Measurements from ENCODE around the gene LCNL1.

The LCNL1 gene

DNA sequence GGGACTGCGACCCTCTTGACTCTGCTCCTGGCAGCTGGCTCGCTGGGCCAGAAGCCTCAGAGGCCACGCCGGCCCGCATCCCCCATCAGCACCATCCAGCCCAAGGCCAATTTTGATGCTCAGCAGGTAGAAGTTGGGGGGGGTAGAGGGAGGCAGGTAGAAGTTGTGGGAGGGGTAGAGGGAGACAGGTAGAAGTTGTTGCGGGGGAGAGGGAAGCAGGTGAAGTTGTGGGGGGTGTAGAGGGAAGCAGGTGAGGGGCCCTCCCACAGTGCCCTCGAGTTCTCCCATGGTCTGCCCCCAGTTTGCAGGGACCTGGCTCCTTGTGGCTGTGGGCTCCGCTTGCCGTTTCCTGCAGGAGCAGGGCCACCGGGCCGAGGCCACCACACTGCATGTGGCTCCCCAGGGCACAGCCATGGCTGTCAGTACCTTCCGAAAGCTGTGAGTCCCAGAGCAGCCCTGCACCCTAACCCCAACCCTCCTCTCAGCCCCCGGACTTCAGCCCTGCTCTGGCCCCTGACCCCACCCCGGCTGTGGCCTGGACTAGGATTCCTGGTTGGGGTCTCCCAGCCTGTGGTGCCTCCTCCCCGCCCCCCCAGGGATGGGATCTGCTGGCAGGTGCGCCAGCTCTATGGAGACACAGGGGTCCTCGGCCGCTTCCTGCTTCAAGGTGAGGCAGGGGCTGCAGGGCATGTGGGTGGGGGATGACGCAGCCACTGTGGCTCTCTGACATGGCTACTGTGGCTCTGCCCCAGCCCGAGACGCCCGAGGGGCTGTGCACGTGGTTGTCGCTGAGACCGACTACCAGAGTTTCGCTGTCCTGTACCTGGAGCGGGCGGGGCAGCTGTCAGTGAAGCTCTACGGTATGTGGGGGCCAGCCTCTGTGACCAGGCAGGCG, 37.2 kb upstream of the LCNL1 start:
- Histone ChIP-seq H3K4me3 (ENCODE audit: insufficient read depth in 1 of 2, low read depth in 1 of 2, low read length in 2 of 2) (no peak overlapping the region), H2AFZ (ENCODE audit: low read depth, low read length) (no peak overlapping the region), H3K27me3 (ENCODE audit: control insufficient read depth in 1 of 2, insufficient read depth in 1 of 2, low read length in 2 of 2) (no peaks in the 10 kb centered on the region), H3K79me1 (replicated peaks; ENCODE audit: low read length, poor library complexity, severe bottlenecking) (peaks cover 14% of the 10 kb centered on the region), H3K36me3 (ENCODE audit: control insufficient read depth in 1 of 2, insufficient read depth in 2 of 2, low read depth in 1 of 2, low read length in 2 of 2) (peaks cover 24 to 34% of the 10 kb centered on the region in 2 experiments), H2BK120ac (ENCODE audit: low read depth, low read length) (no peak overlapping the region), H2AK5ac (ENCODE audit: low read length, severe bottlenecking) (no peak overlapping the region), H3K9ac (ENCODE audit: low read length) (no peak overlapping the region), H2BK5ac (ENCODE audit: low read depth, low read length, poor library complexity, severe bottlenecking) (no peak overlapping the region), H3K18ac (ENCODE audit: low read depth in 1 of 2, low read length in 2 of 2) (peak overlapping the region in 1 of 2 experiments; percentile 71), H2BK12ac (ENCODE audit: low read length in 2 of 2) (peak overlapping the region in 1 of 2 experiments; percentile 19), H4K8ac (ENCODE audit: low read length) (peak overlapping the region; percentile 58), H3K9me3 (ENCODE audit: control insufficient read depth, low read length) (no peaks in the 10 kb centered on the region), H3K4me2 (ENCODE audit: low read length, poor library complexity, severe bottlenecking) (no peak overlapping the region), H3K23ac (ENCODE audit: low read length in 2 of 2) (no peak overlapping the region), H3K4ac (ENCODE audit: low read depth in 1 of 2, low read length in 2 of 2) (no peak overlapping the region), H2BK15ac (ENCODE audit: low read depth, poor library complexity, severe bottlenecking) (peak overlapping the region; percentile 6), H3K27ac (ENCODE audit: low read length, poor library complexity, severe bottlenecking) (no peak overlapping the region), H3K4me1 (ENCODE audit: control insufficient read depth, insufficient read depth, low read depth, low read length) (peaks cover 41% of the 10 kb centered on the region), H3K14ac (ENCODE audit: low read length in 2 of 2) (no peak overlapping the region), H4K91ac (ENCODE audit: low read length) (peak overlapping the region; percentile 44)
- no peak for DNase-seq
- 93% methylated on average over 28 of the region's 30 CpGs for WGBS

GRCh38 chr9:136946228-136947027, 36.4 kb upstream of the LCNL1 start:
- Histone ChIP-seq H3K9ac (ENCODE audit: low read length) (no peak overlapping the region), H2BK15ac (ENCODE audit: low read depth, poor library complexity, severe bottlenecking) (no peak overlapping the region), H2BK120ac (ENCODE audit: low read depth, low read length) (no peak overlapping the region), H4K91ac (ENCODE audit: low read length) (no peak overlapping the region), H3K9me3 (ENCODE audit: control insufficient read depth, low read length) (no peaks in the 10 kb centered on the region), H3K23ac (ENCODE audit: low read length in 2 of 2) (no peak overlapping the region), H3K36me3 (ENCODE audit: control insufficient read depth in 1 of 2, insufficient read depth in 2 of 2, low read depth in 1 of 2, low read length in 2 of 2) (peaks cover 15 to 25% of the 10 kb centered on the region in 2 experiments), H3K4me1 (ENCODE audit: control insufficient read depth, insufficient read depth, low read depth, low read length) (peaks cover 44% of the 10 kb centered on the region), H2BK5ac (ENCODE audit: low read depth, low read length, poor library complexity, severe bottlenecking) (no peak overlapping the region), H2BK12ac (ENCODE audit: low read length in 2 of 2) (no peak overlapping the region), H2AFZ (ENCODE audit: low read depth, low read length) (no peak overlapping the region), H4K8ac (ENCODE audit: low read length) (no peak overlapping the region), H3K27me3 (ENCODE audit: control insufficient read depth in 1 of 2, insufficient read depth in 1 of 2, low read length in 2 of 2) (no peaks in the 10 kb centered on the region), H3K4ac (ENCODE audit: low read depth in 1 of 2, low read length in 2 of 2) (no peak overlapping the region), H3K18ac (ENCODE audit: low read depth in 1 of 2, low read length in 2 of 2) (no peak overlapping the region), H3K27ac (ENCODE audit: low read length, poor library complexity, severe bottlenecking) (no peak overlapping the region), H3K4me2 (ENCODE audit: low read length, poor library complexity, severe bottlenecking) (no peak overlapping the region), H3K14ac (ENCODE audit: low read length in 2 of 2) (no peak overlapping the region), H2AK5ac (ENCODE audit: low read length, severe bottlenecking) (no peak overlapping the region), H3K4me3 (ENCODE audit: insufficient read depth in 1 of 2, low read depth in 1 of 2, low read length in 2 of 2) (no peak overlapping the region), H3K79me1 (replicated peaks; ENCODE audit: low read length, poor library complexity, severe bottlenecking) (peaks cover 8% of the 10 kb centered on the region)
- 89% methylated on average over 24 of the region's 27 CpGs for WGBS
- no peak for DNase-seq

- H3K14ac ChIP-seq (ENCODE audit: low read length in 2 of 2), result no peak overlapping the region
- no peaks in the 10 kb centered on the region for H3K27me3 ChIP-seq (ENCODE audit: control insufficient read depth in 1 of 2, insufficient read depth in 1 of 2, low read length in 2 of 2)
- peak overlapping the region in 1 of 2 experiments; percentile 30 for H3K4me3 ChIP-seq (ENCODE audit: insufficient read depth in 1 of 2, low read depth in 1 of 2, low read length in 2 of 2)
- H2BK5ac ChIP-seq (ENCODE audit: low read depth, low read length, poor library complexity, severe bottlenecking), result no peak overlapping the region
- peaks cover 3% of the 10 kb centered on the region for H3K79me1 ChIP-seq (replicated peaks; ENCODE audit: low read length, poor library complexity, severe bottlenecking)
- no peak overlapping the region for H3K18ac ChIP-seq (ENCODE audit: low read depth in 1 of 2, low read length in 2 of 2)
- no peaks in the 10 kb centered on the region for H3K9me3 ChIP-seq (ENCODE audit: control insufficient read depth, low read length)
- H2BK12ac ChIP-seq (ENCODE audit: low read length in 2 of 2), result peak overlapping the region in 1 of 2 experiments; percentile 57
- H3K4me1 ChIP-seq (ENCODE audit: control insufficient read depth, insufficient read depth, low read depth, low read length), result peaks cover 39% of the 10 kb centered on the region
- no peak overlapping the region for H3K4me2 ChIP-seq (ENCODE audit: low read length, poor library complexity, severe bottlenecking)
- WGBS, result 82% methylated on average over 21 of the region's 26 CpGs
- no peak overlapping the region for H3K23ac ChIP-seq (ENCODE audit: low read length in 2 of 2)
- no peak overlapping the region for H2AFZ ChIP-seq (ENCODE audit: low read depth, low read length)
- no peak overlapping the region for H2AK5ac ChIP-seq (ENCODE audit: low read length, severe bottlenecking)
- peaks cover 7 to 17% of the 10 kb centered on the region in 2 experiments for H3K36me3 ChIP-seq (ENCODE audit: control insufficient read depth in 1 of 2, insufficient read depth in 2 of 2, low read depth in 1 of 2, low read length in 2 of 2)
- no peak overlapping the region for H2BK120ac ChIP-seq (ENCODE audit: low read depth, low read length)
- no peak overlapping the region for H4K91ac ChIP-seq (ENCODE audit: low read length)
- H2BK15ac ChIP-seq (ENCODE audit: low read depth, poor library complexity, severe bottlenecking), result no peak overlapping the region
- DNase-seq, result no peak
- H3K9ac ChIP-seq (ENCODE audit: low read length), result no peak overlapping the region
- no peak overlapping the region for H3K4ac ChIP-seq (ENCODE audit: low read depth in 1 of 2, low read length in 2 of 2)
- no peak overlapping the region for H4K8ac ChIP-seq (ENCODE audit: low read length)
- no peak overlapping the region for H3K27ac ChIP-seq (ENCODE audit: low read length, poor library complexity, severe bottlenecking)
These were observed 35.5 kb upstream of the LCNL1 start for GRCh38 chr9:136947028-136947891.
